Heart left ventricle (tissue), 13 donors: ENCODE measurements around the gene RBMS1.

Source experiments
- CTCF ChIP-seq, 12 donors: fragments of 200-600 bp; sonication (generic) in 4 of 12; IDR thresholded peaks; one replicate each; pipeline versions ENCODE4 v1.5.0 to v1.8.0; 2018 to 2022; ENCODE audit warnings: antibody characterized with exemption in 12 of 12, mild to moderate bottlenecking in 5 of 12
- POLR2A ChIP-seq, 2 donors: fragments of 450-650 bp; IDR thresholded peaks; one replicate each; pipeline ENCODE4 v1.6.1; 2017; ENCODE audit warnings: antibody characterized with exemption in 2 of 2, mild to moderate bottlenecking in 2 of 2, moderate library complexity in 2 of 2
- donor health status: ischemic (EF 13 %, LVEDD 7.1; RV severe dilation, severe dysfunction).
- donor health status: DM: no; HTN: yes; CAD: no.
- donor health status: DM: no; HTN: no; CAD: no.
- donor health status: ischemic (EF 25% LVEDD 6.9; RV normal size, moderate dysfunction).
- donor health status: ischemic (EF 25% LVEDD 5.7; RV mildly dilated, moderate dysfunction).
- donor health status: ischemic (EF 35%, LVEDD 5.7; RV mildly dilated, moderate dysfunction).
- donor health status: nonischemic (EF 11% LVEDD 7.7; RV severe dilation, severe dysfunction).
- donor health status: DM: yes; HTN: yes; CAD: no.
- donor health status: PGD.
- donor health status: ischemic (EF 29% LVEDD 5.4; RV normal size, mild dysfunction).
- donor health status: nonischemic (EF 23%, LVEDD 6.1; RV moderate dilation, normal function).

GRCh38 chr2:160355080-160355479, 138.5 kb downstream of the RBMS1 start:
- TF ChIP-seq CTCF (IDR thresholded peaks at IDR 0.05) (no peak), POLR2A (IDR thresholded peaks at IDR 0.05) (no peak)
